ENCODE results near the gene NCEH1.

DNA sequence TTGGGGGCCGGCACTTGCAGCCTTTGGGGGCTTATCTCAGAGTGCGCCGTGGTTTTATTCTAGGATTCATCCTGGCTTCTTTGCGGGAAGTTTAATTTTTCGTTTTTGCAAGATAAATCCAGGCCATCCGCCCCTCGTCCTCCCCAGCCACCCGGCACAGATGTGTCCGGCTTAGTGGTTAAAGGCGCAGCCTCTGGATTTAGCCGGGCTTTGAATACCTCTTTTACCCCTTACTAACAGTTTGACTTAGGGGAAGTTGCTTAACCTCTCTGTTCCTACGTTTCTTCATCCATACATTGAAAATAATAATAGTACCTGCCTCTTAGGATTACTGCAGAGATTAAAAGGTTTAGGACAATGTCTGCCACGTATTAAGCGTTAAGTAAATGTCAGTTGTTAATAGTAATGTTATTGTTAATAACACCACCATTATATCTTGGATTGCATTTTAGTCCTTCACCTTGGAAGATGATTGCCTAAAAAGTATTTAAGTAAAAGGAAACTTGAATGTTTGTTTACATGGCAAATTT, 40.4 kb upstream of the NCEH1 start:
- no peak for TF ChIP-seq RAD21 (IDR thresholded peaks at IDR 0.05; ENCODE audit: low read length)
- no peak for TF ChIP-seq EZH2phosphoT487 (IDR thresholded peaks at IDR 0.05; ENCODE audit: borderline replicate concordance, low read depth)
- TF ChIP-seq, protein P1, sequence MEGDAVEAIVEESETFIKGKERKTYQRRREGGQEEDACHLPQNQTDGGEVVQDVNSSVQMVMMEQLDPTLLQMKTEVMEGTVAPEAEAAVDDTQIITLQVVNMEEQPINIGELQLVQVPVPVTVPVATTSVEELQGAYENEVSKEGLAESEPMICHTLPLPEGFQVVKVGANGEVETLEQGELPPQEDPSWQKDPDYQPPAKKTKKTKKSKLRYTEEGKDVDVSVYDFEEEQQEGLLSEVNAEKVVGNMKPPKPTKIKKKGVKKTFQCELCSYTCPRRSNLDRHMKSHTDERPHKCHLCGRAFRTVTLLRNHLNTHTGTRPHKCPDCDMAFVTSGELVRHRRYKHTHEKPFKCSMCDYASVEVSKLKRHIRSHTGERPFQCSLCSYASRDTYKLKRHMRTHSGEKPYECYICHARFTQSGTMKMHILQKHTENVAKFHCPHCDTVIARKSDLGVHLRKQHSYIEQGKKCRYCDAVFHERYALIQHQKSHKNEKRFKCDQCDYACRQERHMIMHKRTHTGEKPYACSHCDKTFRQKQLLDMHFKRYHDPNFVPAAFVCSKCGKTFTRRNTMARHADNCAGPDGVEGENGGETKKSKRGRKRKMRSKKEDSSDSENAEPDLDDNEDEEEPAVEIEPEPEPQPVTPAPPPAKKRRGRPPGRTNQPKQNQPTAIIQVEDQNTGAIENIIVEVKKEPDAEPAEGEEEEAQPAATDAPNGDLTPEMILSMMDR (IDR thresholded peaks at IDR 0.05) = no peak
- TF ChIP-seq CHD2 (IDR thresholded peaks at IDR 0.05; ENCODE audit: low read length, partially characterized antibody) = no peak
- TF ChIP-seq NRF1 (IDR thresholded peaks at IDR 0.05; ENCODE audit: low read depth, low read length) = no peak
- TF ChIP-seq POLR2AphosphoS5 (IDR thresholded peaks at IDR 0.05; ENCODE audit: low read depth, low read length) = no peak
